Testis (tissue), 3 donors: ENCODE measurements around the gene ZNF208. TPM values are rescaled to one million over a fixed set of nuclear protein-coding genes. Genes with fewer than 3 reads are reported as not detected.

ENCODE experiments used
- DNase-seq: peaks from one replicate; pipeline ENCODE4 v3.0.0-alpha.2; 2019
- H3K27ac ChIP-seq, 2 donors: fragments of 200-600 bp; sonication (generic); one replicate each; pipeline ENCODE4 v1.5.1; 2019
- H3K27me3 ChIP-seq: fragments of 200-600 bp; sonication (generic); one replicate; pipeline ENCODE4 v1.5.1; 2019
- H3K36me3 ChIP-seq: fragments of 200-600 bp; sonication (generic); one replicate; pipeline ENCODE4 v1.5.1; 2017; ENCODE audit warnings: low read depth; ENCODE audit errors: missing control alignments
- H3K4me1 ChIP-seq: fragments of 200-600 bp; sonication (generic); one replicate; pipeline ENCODE4 v1.5.1; 2019
- H3K4me3 ChIP-seq, 2 donors: fragments of 200-600 bp; sonication (generic); one replicate each; pipeline ENCODE4 v1.5.1; 2017 to 2019
- H3K9me3 ChIP-seq: fragments of 200-600 bp; sonication (generic); one replicate; pipeline ENCODE4 v1.5.1; 2017
- POLR2A ChIP-seq: fragments of 450-650 bp; IDR thresholded peaks from one replicate; pipeline ENCODE4 v1.6.1; 2017; ENCODE audit warnings: antibody characterized with exemption, mild to moderate bottlenecking, moderate library complexity
- WGBS, 2 donors: methylation state at CpG; one replicate each; pipeline ENCODE4 v1.1.5; 2018; 5-methylcytosine and 5-hydroxymethylcytosine counted together
- intact Hi-C: fragments of 100-400 bp; cut with DNase I; formaldehyde crosslinking; loops from one replicate; pipeline ENCODE4 v1.15.1; 2023; ENCODE audit warnings: low total_unique reads
- polyA plus RNA-seq: library from polyadenylated mRNA; stranded (reverse); fragments of 350-450 nt; fragmentation: Illumina TruSeq; extraction: RNeasy Lipid Tissue Mini Kit (QIAGEN cat#74804); gene quantifications from one replicate; pipeline ENCODE4 v1.2.3, GENCODE V29; 2014; ENCODE audit warnings: low read depth, low replicate concordance; ENCODE audit not compliant: insufficient read depth
- total RNA-seq, 2 donors: library from RNA; depleted of rRNA; stranded (reverse); fragments of >200 nt; gene quantifications; one replicate each; pipeline ENCODE4 v1.2.3, GENCODE V29; 2016
- TF ChIP-seq, protein P1 (sequence below), 3 experiments: fragments of 450-650 bp in 2 of 3; fragments of 200-600 bp in 1 of 3; sonication (generic) in 1 of 3; IDR thresholded peaks; one replicate each; pipeline ENCODE4 v1.5.1; 2016 to 2019; ENCODE audit warnings: antibody characterized with exemption in 3 of 3, mild to moderate bottlenecking in 2 of 3, moderate library complexity in 1 of 3

ZNF208 gene
- total and polyA plus RNA-seq, 3 donors from 2014 or later: 11.8 to 48.2 (median 27.6) TPM

DNA sequence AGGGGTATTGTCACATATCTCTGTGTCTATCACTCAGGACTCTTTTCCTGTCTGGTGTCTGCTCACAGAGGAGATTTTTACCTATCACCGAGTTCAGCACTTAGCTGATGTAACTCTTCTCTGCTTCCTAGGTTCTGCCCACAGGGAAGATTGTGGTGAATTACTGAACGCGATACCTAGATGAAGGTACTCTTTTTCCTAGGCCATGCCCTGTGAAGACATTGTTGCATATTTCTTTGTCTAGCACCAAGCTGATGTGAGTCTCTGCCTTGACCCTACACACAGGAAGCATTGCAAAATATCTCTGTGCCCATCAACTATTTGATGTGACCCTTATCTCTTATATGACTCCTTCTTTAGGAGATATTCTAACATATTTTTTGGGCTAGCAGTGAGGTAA lies 102.7 kb downstream of the ZNF208 start:
- WGBS, 2 donors: 84 to 95% methylated on average over 3 of the region's 3 CpGs
- no peaks in the 10 kb centered on the region for H3K27me3 ChIP-seq
- intact Hi-C loops: no loop called here
- no peaks in the 10 kb centered on the region for H3K4me1 ChIP-seq
- TF ChIP-seq, protein P1, sequence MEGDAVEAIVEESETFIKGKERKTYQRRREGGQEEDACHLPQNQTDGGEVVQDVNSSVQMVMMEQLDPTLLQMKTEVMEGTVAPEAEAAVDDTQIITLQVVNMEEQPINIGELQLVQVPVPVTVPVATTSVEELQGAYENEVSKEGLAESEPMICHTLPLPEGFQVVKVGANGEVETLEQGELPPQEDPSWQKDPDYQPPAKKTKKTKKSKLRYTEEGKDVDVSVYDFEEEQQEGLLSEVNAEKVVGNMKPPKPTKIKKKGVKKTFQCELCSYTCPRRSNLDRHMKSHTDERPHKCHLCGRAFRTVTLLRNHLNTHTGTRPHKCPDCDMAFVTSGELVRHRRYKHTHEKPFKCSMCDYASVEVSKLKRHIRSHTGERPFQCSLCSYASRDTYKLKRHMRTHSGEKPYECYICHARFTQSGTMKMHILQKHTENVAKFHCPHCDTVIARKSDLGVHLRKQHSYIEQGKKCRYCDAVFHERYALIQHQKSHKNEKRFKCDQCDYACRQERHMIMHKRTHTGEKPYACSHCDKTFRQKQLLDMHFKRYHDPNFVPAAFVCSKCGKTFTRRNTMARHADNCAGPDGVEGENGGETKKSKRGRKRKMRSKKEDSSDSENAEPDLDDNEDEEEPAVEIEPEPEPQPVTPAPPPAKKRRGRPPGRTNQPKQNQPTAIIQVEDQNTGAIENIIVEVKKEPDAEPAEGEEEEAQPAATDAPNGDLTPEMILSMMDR (IDR thresholded peaks at IDR 0.05): no peak
- no peak for TF ChIP-seq POLR2A
- no peak overlapping the region for H3K27ac ChIP-seq
- H3K4me3 ChIP-seq: no peak overlapping the region
- DNase-seq: no peak
- no peaks in the 10 kb centered on the region for H3K36me3 ChIP-seq
- no peaks in the 10 kb centered on the region for H3K9me3 ChIP-seq

DNA sequence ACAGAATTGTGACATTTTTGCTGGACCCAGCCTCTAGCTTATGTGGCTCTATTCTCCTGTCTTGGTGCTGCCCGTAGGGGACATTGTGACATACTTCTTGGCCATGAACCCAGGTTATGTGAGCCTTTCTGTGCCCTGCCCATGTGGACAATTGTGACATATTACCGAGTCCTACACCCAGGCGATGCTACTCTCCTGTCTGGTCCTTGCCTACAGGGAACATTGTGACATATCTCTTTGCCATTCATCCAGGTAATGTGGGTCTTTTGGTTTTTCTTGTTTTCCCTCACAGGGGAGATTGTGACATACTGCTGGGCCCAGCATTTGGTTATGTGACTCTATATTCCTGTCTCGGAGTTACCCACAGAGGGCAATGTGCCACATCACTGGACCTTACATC lies 103.2 kb downstream of the ZNF208 start:
- no peaks in the 10 kb centered on the region for H3K27me3 ChIP-seq
- no peak overlapping the region for H3K4me3 ChIP-seq
- intact Hi-C loops: no loop called here
- DNase-seq: no peak
- no peak overlapping the region for H3K27ac ChIP-seq
- TF ChIP-seq, protein P1 (IDR thresholded peaks at IDR 0.05): no peak
- no peak for TF ChIP-seq POLR2A
- no peaks in the 10 kb centered on the region for H3K36me3 ChIP-seq
- H3K4me1 ChIP-seq: no peaks in the 10 kb centered on the region
- 92% methylated on average over 3 to 4 of the region's 4 CpGs for WGBS, 2 donors
- H3K9me3 ChIP-seq: no peaks in the 10 kb centered on the region

DNA sequence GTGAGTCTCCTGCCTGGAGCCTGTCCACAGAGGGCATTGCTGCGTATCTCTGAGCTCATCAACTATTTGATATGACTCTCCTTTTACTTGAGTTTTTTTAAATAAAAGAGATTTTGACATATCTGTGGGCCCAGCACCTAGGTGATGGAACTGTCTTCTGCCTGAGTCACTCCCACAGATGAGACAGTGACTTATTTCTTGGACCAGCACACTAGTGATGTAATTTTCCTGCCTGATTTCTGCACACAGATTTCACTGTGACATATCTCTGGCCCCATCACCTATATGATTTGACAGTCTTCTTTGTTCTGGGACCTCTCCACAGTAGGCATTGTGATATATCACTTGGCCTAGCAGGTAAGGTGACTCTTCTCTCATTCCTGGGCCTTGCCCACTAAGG lies 108.2 kb downstream of the ZNF208 start:
- H3K36me3 ChIP-seq: no peaks in the 10 kb centered on the region
- TF ChIP-seq, protein P1 (IDR thresholded peaks at IDR 0.05): no peak
- TF ChIP-seq POLR2A: no peak
- no peak for DNase-seq
- no peak overlapping the region for H3K4me3 ChIP-seq
- no peak overlapping the region for H3K27ac ChIP-seq
- H3K4me1 ChIP-seq: no peaks in the 10 kb centered on the region
- H3K9me3 ChIP-seq: no peaks in the 10 kb centered on the region
- intact Hi-C loops: no loop called here
- WGBS, 2 donors: 67 to 68% methylated on average over 1 of the region's 1 CpG
- no peaks in the 10 kb centered on the region for H3K27me3 ChIP-seq

DNA sequence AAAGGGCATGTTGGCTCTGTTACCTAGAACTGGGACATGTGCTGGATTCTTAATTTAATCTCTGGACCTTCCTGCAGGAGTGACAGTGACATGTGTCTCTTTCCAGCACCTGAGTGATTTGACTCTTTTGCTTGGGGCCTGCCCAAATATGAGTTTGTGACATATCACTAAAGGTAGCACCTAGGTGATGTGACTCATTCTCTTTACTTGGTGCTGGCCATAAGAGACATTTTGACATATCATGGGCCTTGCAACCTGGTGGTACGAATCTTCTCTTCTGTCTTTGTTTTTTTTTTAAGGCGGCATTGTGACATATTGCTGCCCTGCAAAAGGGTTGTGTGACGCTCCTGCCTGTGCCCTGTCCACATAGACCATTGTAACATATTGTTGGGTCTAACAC lies 108.9 kb downstream of the ZNF208 start:
- WGBS, 2 donors: 84 to 91% methylated on average over 3 of the region's 3 CpGs

DNA sequence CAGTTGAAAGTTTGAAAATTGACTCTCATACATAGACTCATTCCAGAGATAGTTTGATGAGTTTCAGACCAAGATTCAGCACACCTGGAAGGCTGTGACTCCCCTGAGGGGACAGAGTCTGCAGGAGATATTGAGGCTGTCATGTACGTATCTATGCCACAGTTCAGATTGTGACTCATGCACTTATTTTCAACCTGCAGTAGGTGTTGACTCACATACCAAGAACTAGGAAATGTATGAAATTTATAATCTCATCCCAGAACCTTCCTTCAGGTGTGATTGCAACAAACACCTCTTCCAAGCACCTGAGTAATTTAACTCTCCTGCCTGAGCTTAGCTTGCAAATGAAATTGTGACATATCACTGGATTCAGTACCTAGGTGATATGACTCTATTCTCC lies 110.3 kb downstream of the ZNF208 start:
- H3K27me3 ChIP-seq: no peaks in the 10 kb centered on the region
- no peaks in the 10 kb centered on the region for H3K9me3 ChIP-seq
- no peak overlapping the region for H3K4me3 ChIP-seq
- no peaks in the 10 kb centered on the region for H3K4me1 ChIP-seq
- no peak overlapping the region for H3K27ac ChIP-seq
- no peak for DNase-seq
- TF ChIP-seq, protein P1 (IDR thresholded peaks at IDR 0.05): no peak
- TF ChIP-seq POLR2A: no peak
- no peaks in the 10 kb centered on the region for H3K36me3 ChIP-seq
- intact Hi-C loops: no loop called here
- WGBS, 2 donors: 86 to 92% methylated on average over 1 of the region's 1 CpG

More for the DNA sequence above, 108.9 kb downstream of the ZNF208 start:
- Histone ChIP-seq H3K36me3 (no peaks in the 10 kb centered on the region), H3K27me3 (no peaks in the 10 kb centered on the region), H3K27ac (no peak overlapping the region), H3K4me3 (no peak overlapping the region), H3K4me1 (no peaks in the 10 kb centered on the region), H3K9me3 (no peaks in the 10 kb centered on the region)
- no peak for DNase-seq
- no peak for TF ChIP-seq POLR2A
- TF ChIP-seq, protein P1 (IDR thresholded peaks at IDR 0.05): no peak
- intact Hi-C loops: no loop called here
